ENCODE data around the gene SKA2.
"Not testable (repeated sequence)": the region's sequence is repeated elsewhere in the genome, so short reads cannot be mapped to it uniquely, and the experiment has no call there.

SKA2 gene

GRCh38 chr17:59093702-59094231 is 61.2 kb downstream of the SKA2 start:
- Histone ChIP-seq H3K27me3 (ENCODE audit: insufficient read depth, poor library complexity, severe bottlenecking) (no peaks in the 10 kb centered on the region), H3K4me3 (replicated peaks; ENCODE audit: insufficient read depth, low read length) (no peak overlapping the region), H3K27ac (replicated peaks) (no peak overlapping the region)
- TF ChIP-seq POLR2AphosphoS5 (IDR thresholded peaks at IDR 0.05; ENCODE audit: low read depth) (no peak), GABPA (IDR thresholded peaks at IDR 0.05; ENCODE audit: low read depth) (no peak), SPI1 (IDR thresholded peaks at IDR 0.05; ENCODE audit: borderline replicate concordance, low read depth) (no peak), REST (IDR thresholded peaks at IDR 0.05; ENCODE audit: insufficient replicate concordance, low read depth) (no peak)
- TF ChIP-seq, protein P1, sequence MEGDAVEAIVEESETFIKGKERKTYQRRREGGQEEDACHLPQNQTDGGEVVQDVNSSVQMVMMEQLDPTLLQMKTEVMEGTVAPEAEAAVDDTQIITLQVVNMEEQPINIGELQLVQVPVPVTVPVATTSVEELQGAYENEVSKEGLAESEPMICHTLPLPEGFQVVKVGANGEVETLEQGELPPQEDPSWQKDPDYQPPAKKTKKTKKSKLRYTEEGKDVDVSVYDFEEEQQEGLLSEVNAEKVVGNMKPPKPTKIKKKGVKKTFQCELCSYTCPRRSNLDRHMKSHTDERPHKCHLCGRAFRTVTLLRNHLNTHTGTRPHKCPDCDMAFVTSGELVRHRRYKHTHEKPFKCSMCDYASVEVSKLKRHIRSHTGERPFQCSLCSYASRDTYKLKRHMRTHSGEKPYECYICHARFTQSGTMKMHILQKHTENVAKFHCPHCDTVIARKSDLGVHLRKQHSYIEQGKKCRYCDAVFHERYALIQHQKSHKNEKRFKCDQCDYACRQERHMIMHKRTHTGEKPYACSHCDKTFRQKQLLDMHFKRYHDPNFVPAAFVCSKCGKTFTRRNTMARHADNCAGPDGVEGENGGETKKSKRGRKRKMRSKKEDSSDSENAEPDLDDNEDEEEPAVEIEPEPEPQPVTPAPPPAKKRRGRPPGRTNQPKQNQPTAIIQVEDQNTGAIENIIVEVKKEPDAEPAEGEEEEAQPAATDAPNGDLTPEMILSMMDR (IDR thresholded peaks at IDR 0.05; ENCODE audit: insufficient read depth, low read length), result no peak
- no peak for DNase-seq (ENCODE audit: low read depth in 1 of 2, low spot score in 1 of 2)

GRCh38 chr17:59093145-59093701 is 61.8 kb downstream of the SKA2 start:
- Histone ChIP-seq H3K4me3 (replicated peaks; ENCODE audit: insufficient read depth, low read length) (no peak overlapping the region), H3K27ac (replicated peaks) (no peak overlapping the region), H3K27me3 (ENCODE audit: insufficient read depth, poor library complexity, severe bottlenecking) (no peaks in the 10 kb centered on the region)
- TF ChIP-seq GABPA (IDR thresholded peaks at IDR 0.05; ENCODE audit: low read depth) (no peak), REST (IDR thresholded peaks at IDR 0.05; ENCODE audit: insufficient replicate concordance, low read depth) (no peak), SPI1 (IDR thresholded peaks at IDR 0.05; ENCODE audit: borderline replicate concordance, low read depth) (no peak), POLR2AphosphoS5 (IDR thresholded peaks at IDR 0.05; ENCODE audit: low read depth) (no peak)
- TF ChIP-seq, protein P1 (IDR thresholded peaks at IDR 0.05; ENCODE audit: insufficient read depth, low read length), result no peak
- DNase-seq (ENCODE audit: low read depth in 1 of 2, low spot score in 1 of 2), result no peak

DNA sequence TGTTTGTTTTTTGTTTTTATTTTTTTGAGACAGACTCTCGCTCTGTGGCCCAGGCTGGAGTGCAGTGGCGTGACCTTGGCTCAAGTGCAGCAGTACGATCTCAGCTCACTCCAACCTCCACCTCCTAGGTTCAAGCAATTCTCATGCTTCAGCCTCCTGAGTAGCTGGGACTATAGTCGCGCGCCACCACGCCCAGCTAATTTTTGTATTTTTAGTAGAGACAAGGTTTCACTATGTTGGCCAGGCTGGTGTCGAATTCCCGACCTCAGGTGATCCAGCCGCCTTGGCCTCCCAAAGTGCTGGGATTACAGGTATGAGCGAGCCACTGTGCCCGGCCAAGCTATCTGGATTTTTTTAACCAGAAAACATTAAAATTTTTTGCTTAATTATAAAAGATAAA is 64.4 kb downstream of the SKA2 start:
- not testable (repeated sequence) for DNase-seq (ENCODE audit: low read depth in 1 of 2, low spot score in 1 of 2); H3K4me3 ChIP-seq (replicated peaks; ENCODE audit: insufficient read depth, low read length)

DNA sequence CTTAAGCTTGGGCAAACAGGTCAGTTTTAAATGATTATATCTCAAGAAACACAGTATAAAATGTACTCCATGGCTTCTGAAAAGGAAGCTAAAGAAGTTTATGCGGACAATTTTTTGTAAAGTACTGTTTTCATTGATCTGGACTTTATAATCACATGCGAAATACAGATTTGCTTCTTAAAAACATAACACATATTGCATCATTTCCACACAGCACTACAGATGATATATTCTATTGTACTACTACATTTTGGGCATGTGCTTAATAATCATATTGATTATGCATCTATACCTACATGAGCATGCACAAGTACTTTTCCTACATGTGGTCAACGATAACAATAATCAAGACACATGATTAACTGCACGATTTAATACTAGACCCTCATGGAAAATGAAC is 70.8 kb downstream of the SKA2 start:
- no peak for TF ChIP-seq POLR2AphosphoS5 (IDR thresholded peaks at IDR 0.05; ENCODE audit: low read depth)
- DNase-seq (ENCODE audit: low read depth in 1 of 2, low spot score in 1 of 2), result no peak
- Histone ChIP-seq H3K27me3 (ENCODE audit: insufficient read depth, poor library complexity, severe bottlenecking) (no peaks in the 10 kb centered on the region), H3K27ac (replicated peaks) (no peak overlapping the region), H3K4me3 (replicated peaks; ENCODE audit: insufficient read depth, low read length) (no peak overlapping the region)

More for the DNA sequence above, 64.4 kb downstream of the SKA2 start:
- not testable (repeated sequence) for H3K27me3 ChIP-seq (ENCODE audit: insufficient read depth, poor library complexity, severe bottlenecking); H3K27ac ChIP-seq (replicated peaks)

GRCh38 chr17:59074494-59074893 is 80.5 kb downstream of the SKA2 start:
- Histone ChIP-seq H3K27me3 (ENCODE audit: insufficient read depth, poor library complexity, severe bottlenecking) (no peaks in the 10 kb centered on the region), H3K4me3 (replicated peaks; ENCODE audit: insufficient read depth, low read length) (no peak overlapping the region), H3K27ac (replicated peaks) (no peak overlapping the region)
- TF ChIP-seq POLR2AphosphoS5 (IDR thresholded peaks at IDR 0.05; ENCODE audit: low read depth), result no peak
- no peak for TF ChIP-seq SPI1 (IDR thresholded peaks at IDR 0.05; ENCODE audit: borderline replicate concordance, low read depth)
- TF ChIP-seq, protein P1 (IDR thresholded peaks at IDR 0.05; ENCODE audit: insufficient read depth, low read length), result no peak
- TF ChIP-seq REST (IDR thresholded peaks at IDR 0.05; ENCODE audit: insufficient replicate concordance, low read depth), result no peak
- TF ChIP-seq GABPA (IDR thresholded peaks at IDR 0.05; ENCODE audit: low read depth), result no peak
- no peak for DNase-seq (ENCODE audit: low read depth in 1 of 2, low spot score in 1 of 2)
